ENCODE results near the gene YTHDF1. TPM values are rescaled to one million over a fixed set of nuclear protein-coding genes. Genes with fewer than 3 reads are reported as not detected.
A peak's percentile ranks its signal among the peaks of the same experiment; 100 is the strongest.

Gene YTHDF1
- total RNA-seq, 2 experiments from 2014 or later, result 36.2 to 38.7 TPM

GRCh38 chr20:63178446-63178820, 37.5 kb downstream of the YTHDF1 start:
- H3K27me3 Mint-ChIP-seq (ENCODE audit: low read depth), result peaks cover 32% of the 10 kb centered on the region
- no peak for DNase-seq

GRCh38 chr20:63177785-63178445, 38.0 kb downstream of the YTHDF1 start:
- Mint-ChIP-seq H3K27me3 (ENCODE audit: low read depth) (peaks cover 32% of the 10 kb centered on the region), H3K27ac (no peak overlapping the region), H3K4me3 (no peak overlapping the region), H3K4me1 (ENCODE audit: low read depth) (peaks cover 10% of the 10 kb centered on the region), H3K9me3 (ENCODE audit: insufficient read depth) (no peaks in the 10 kb centered on the region), H3K36me3 (ENCODE audit: low read depth) (peaks cover 1% of the 10 kb centered on the region)
- DNase-seq, result no peak
- ATAC-seq, result no peak
- CTCF ChIA-PET, result interaction anchor here (0.9 kb wide), 1 partner anchor 169 kb away, joined by 3 read pairs; no protein-coding TSS in a partner anchor
- POLR2A ChIA-PET, result no interaction called here

More at GRCh38 chr20:63178446-63178820, 37.5 kb downstream of the YTHDF1 start:
- Mint-ChIP-seq H3K27ac (no peak overlapping the region), H3K36me3 (ENCODE audit: low read depth) (peaks cover 1% of the 10 kb centered on the region), H3K4me3 (no peak overlapping the region), H3K9me3 (ENCODE audit: insufficient read depth) (no peaks in the 10 kb centered on the region), H3K4me1 (ENCODE audit: low read depth) (peaks cover 10% of the 10 kb centered on the region)
- no peak for ATAC-seq
- POLR2A ChIA-PET, result no interaction called here
- CTCF ChIA-PET, result no interaction called here

GRCh38 chr20:63177134-63177784, 38.7 kb downstream of the YTHDF1 start:
- peaks cover 1% of the 10 kb centered on the region for H3K36me3 Mint-ChIP-seq (ENCODE audit: low read depth)
- no peaks in the 10 kb centered on the region for H3K9me3 Mint-ChIP-seq (ENCODE audit: insufficient read depth)
- ChIA-PET POLR2A (no interaction called here), CTCF (interaction anchor here (0.9 kb wide), 1 partner anchor 168 kb away, joined by 3 read pairs; no protein-coding TSS in a partner anchor)
- peak overlapping the region; percentile 46 for H3K27ac Mint-ChIP-seq
- DNase-seq, result no peak
- peaks cover 34% of the 10 kb centered on the region for H3K27me3 Mint-ChIP-seq (ENCODE audit: low read depth)
- no peak for ATAC-seq
- H3K4me3 Mint-ChIP-seq, result no peak overlapping the region
- peaks cover 10% of the 10 kb centered on the region for H3K4me1 Mint-ChIP-seq (ENCODE audit: low read depth)

- H3K9me3 Mint-ChIP-seq (ENCODE audit: insufficient read depth), result no peaks in the 10 kb centered on the region
- peaks cover 41% of the 10 kb centered on the region for H3K27me3 Mint-ChIP-seq (ENCODE audit: low read depth)
- peak overlapping the region; percentile 64 for H3K27ac Mint-ChIP-seq
- ATAC-seq (no peak), DNase-seq (no peak)
- peaks cover 10% of the 10 kb centered on the region for H3K4me1 Mint-ChIP-seq (ENCODE audit: low read depth)
- POLR2A ChIA-PET, result no interaction called here
- peaks cover 1% of the 10 kb centered on the region for H3K36me3 Mint-ChIP-seq (ENCODE audit: low read depth)
- CTCF ChIA-PET, result no interaction called here
- no peak overlapping the region for H3K4me3 Mint-ChIP-seq
Measured at GRCh38 chr20:63176427-63177133, 39.4 kb downstream of the YTHDF1 start.

GRCh38 chr20:63176034-63176426, 39.9 kb downstream of the YTHDF1 start:
- no peaks in the 10 kb centered on the region for H3K9me3 Mint-ChIP-seq (ENCODE audit: insufficient read depth)
- peak overlapping the region; percentile 64 for H3K27ac Mint-ChIP-seq
- ATAC-seq, result no peak
- H3K27me3 Mint-ChIP-seq (ENCODE audit: low read depth), result peaks cover 40% of the 10 kb centered on the region
- ChIA-PET CTCF (no interaction called here), POLR2A (no interaction called here)
- H3K4me1 Mint-ChIP-seq (ENCODE audit: low read depth), result peaks cover 10% of the 10 kb centered on the region
- DNase-seq, result no peak
- no peak overlapping the region for H3K4me3 Mint-ChIP-seq
- peaks cover 1% of the 10 kb centered on the region for H3K36me3 Mint-ChIP-seq (ENCODE audit: low read depth)

GRCh38 chr20:63175038-63175895, 40.7 kb downstream of the YTHDF1 start:
- no peaks in the 10 kb centered on the region for H3K9me3 Mint-ChIP-seq (ENCODE audit: insufficient read depth)
- POLR2A ChIA-PET, result no interaction called here
- peaks cover 36% of the 10 kb centered on the region for H3K27me3 Mint-ChIP-seq (ENCODE audit: low read depth)
- DNase-seq, result no peak
- H3K4me3 Mint-ChIP-seq, result no peak overlapping the region
- H3K36me3 Mint-ChIP-seq (ENCODE audit: low read depth), result peaks cover 1% of the 10 kb centered on the region
- peaks cover 10% of the 10 kb centered on the region for H3K4me1 Mint-ChIP-seq (ENCODE audit: low read depth)
- CTCF ChIA-PET, result no interaction called here
- no peak for ATAC-seq
- no peak overlapping the region for H3K27ac Mint-ChIP-seq

- no peaks in the 10 kb centered on the region for H3K9me3 Mint-ChIP-seq (ENCODE audit: insufficient read depth)
- no peak overlapping the region for H3K27ac Mint-ChIP-seq
- ChIA-PET POLR2A (no interaction called here), CTCF (no interaction called here)
- no peak for DNase-seq
- H3K4me1 Mint-ChIP-seq (ENCODE audit: low read depth), result peaks cover 8% of the 10 kb centered on the region
- peaks cover 1% of the 10 kb centered on the region for H3K36me3 Mint-ChIP-seq (ENCODE audit: low read depth)
- H3K27me3 Mint-ChIP-seq (ENCODE audit: low read depth), result peaks cover 34% of the 10 kb centered on the region
- no peak for ATAC-seq
- no peak overlapping the region for H3K4me3 Mint-ChIP-seq
Measured at GRCh38 chr20:63174309-63175037, 41.5 kb downstream of the YTHDF1 start.

- no peak overlapping the region for H3K4me3 Mint-ChIP-seq
Measured at GRCh38 chr20:63173552-63174191, 42.3 kb downstream of the YTHDF1 start.

GRCh38 chr20:63172726-63173125, 43.2 kb downstream of the YTHDF1 start:
- Mint-ChIP-seq H3K27ac (no peak overlapping the region), H3K9me3 (ENCODE audit: insufficient read depth) (no peaks in the 10 kb centered on the region), H3K36me3 (ENCODE audit: low read depth) (peaks cover 1% of the 10 kb centered on the region), H3K27me3 (ENCODE audit: low read depth) (peaks cover 28% of the 10 kb centered on the region), H3K4me3 (no peak overlapping the region), H3K4me1 (ENCODE audit: low read depth) (peaks cover 6% of the 10 kb centered on the region)
- DNase-seq (peak; percentile 34), ATAC-seq (no peak)
- CTCF ChIA-PET, result interaction anchor here (0.7 kb wide), 1 partner anchor 164 kb away, joined by 3 read pairs; no protein-coding TSS in a partner anchor
- POLR2A ChIA-PET, result no interaction called here

More at GRCh38 chr20:63173552-63174191, 42.3 kb downstream of the YTHDF1 start:
- peaks cover 6% of the 10 kb centered on the region for H3K4me1 Mint-ChIP-seq (ENCODE audit: low read depth)
- peaks cover 31% of the 10 kb centered on the region for H3K27me3 Mint-ChIP-seq (ENCODE audit: low read depth)
- DNase-seq (no peak), ATAC-seq (no peak)
- H3K9me3 Mint-ChIP-seq (ENCODE audit: insufficient read depth), result no peaks in the 10 kb centered on the region
- no peak overlapping the region for H3K27ac Mint-ChIP-seq
- ChIA-PET POLR2A (no interaction called here), CTCF (no interaction called here)
- peaks cover 1% of the 10 kb centered on the region for H3K36me3 Mint-ChIP-seq (ENCODE audit: low read depth)

GRCh38 chr20:63171991-63172390, 43.9 kb downstream of the YTHDF1 start:
- H3K4me3 Mint-ChIP-seq, result no peak overlapping the region
- DNase-seq (no peak), ATAC-seq (no peak)
- ChIA-PET CTCF (no interaction called here), POLR2A (no interaction called here)
- H3K27ac Mint-ChIP-seq, result no peak overlapping the region
- peaks cover 5% of the 10 kb centered on the region for H3K4me1 Mint-ChIP-seq (ENCODE audit: low read depth)
- no peaks in the 10 kb centered on the region for H3K9me3 Mint-ChIP-seq (ENCODE audit: insufficient read depth)
- H3K27me3 Mint-ChIP-seq (ENCODE audit: low read depth), result peaks cover 25% of the 10 kb centered on the region
- peaks cover 1% of the 10 kb centered on the region for H3K36me3 Mint-ChIP-seq (ENCODE audit: low read depth)

GRCh38 chr20:63169681-63170080, 46.2 kb downstream of the YTHDF1 start:
- ATAC-seq (no peak), DNase-seq (no peak)
- H3K36me3 Mint-ChIP-seq (ENCODE audit: low read depth), result no peaks in the 10 kb centered on the region
- no peaks in the 10 kb centered on the region for H3K4me1 Mint-ChIP-seq (ENCODE audit: low read depth)
- ChIA-PET CTCF (no interaction called here), POLR2A (no interaction called here)
- H3K9me3 Mint-ChIP-seq (ENCODE audit: insufficient read depth), result no peaks in the 10 kb centered on the region
- no peak overlapping the region for H3K4me3 Mint-ChIP-seq
- H3K27me3 Mint-ChIP-seq (ENCODE audit: low read depth), result peaks cover 16% of the 10 kb centered on the region
- H3K27ac Mint-ChIP-seq, result no peak overlapping the region

Data from activated CD8-positive, alpha-beta T cell treated with anti-CD3 and anti-CD28 coated beads, Interleukin-2, amount 10 ng/mL, durations not matched to agents 7 days and 5 days (primary cell).